Measurements from ENCODE around the gene PARVB.
"Not testable (repeated sequence)": the region's sequence is repeated elsewhere in the genome, so short reads cannot be mapped to it uniquely, and the experiment has no call there.

PARVB gene

DNA sequence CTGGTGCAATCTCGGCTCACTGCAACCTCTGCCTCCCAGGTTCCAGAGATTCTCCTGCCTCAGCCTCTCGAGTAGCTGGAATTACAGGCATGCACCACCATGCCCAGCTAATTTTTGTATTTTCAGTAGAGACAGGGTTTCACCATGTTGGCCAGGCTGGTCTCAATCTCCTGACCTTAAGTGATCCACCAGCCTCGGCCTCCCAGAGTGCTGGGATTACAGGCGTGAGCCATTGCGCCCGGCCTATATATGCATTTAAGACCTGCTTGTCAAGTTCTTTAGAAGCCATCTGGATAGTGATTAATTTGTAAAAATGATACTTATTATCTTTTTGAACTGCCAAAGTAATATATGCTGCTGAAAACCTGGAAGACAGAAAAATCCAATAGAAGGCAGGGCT is 86.6 kb downstream of the PARVB start:
- DNase-seq (ENCODE audit: low spot score): not testable (repeated sequence)

DNA sequence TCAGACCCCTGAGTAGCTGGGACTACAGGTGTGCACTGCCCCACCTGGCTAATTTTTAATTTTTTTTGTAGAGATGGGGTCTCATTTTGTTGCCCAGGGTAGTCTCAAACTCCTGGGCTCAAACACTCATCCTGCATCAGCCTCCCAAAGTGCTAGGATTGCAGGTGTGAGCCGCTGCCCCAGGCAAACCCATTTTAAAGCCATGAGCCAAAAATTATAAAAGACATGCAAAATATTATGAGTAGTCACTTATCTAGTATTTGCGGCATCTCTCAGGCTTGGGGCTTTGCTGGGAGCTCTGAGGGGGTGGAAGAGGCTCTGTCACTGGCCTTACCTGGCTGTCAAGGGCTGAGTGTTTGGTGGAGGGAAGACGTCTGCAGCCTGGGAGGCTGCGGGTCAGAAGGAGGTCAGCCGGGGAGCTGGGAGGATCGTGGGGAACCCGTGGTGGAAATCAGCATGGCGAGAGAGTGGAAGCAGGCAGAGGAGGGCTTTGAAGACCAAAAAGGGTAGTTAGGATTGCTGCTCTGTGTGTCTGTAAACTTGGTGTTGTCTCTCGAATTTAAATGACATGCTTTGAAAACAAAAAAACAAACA is 87.6 kb downstream of the PARVB start:
- DNase-seq (ENCODE audit: low spot score): no peak

DNA sequence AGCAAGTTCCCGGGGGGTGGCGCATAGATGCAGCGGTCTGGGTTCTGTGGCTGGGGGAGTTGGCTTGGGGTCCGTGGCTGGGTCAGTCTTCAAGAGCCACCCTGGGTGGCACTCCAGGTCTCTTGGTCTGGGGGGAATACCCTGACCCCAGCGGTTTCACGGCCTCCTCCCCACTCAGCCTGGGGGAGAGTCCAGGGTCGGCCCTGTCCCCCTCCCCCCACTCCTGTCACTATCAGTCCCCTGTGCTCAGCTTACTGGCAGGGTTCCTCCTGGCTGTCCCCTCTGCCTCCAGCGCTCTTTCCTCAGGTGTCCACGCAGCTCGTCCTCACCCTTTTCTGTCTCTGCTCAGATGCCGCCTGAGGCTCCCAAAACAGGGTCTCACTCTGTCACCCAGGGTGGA is 88.1 kb downstream of the PARVB start:
- no peak for DNase-seq (ENCODE audit: low spot score)

DNA sequence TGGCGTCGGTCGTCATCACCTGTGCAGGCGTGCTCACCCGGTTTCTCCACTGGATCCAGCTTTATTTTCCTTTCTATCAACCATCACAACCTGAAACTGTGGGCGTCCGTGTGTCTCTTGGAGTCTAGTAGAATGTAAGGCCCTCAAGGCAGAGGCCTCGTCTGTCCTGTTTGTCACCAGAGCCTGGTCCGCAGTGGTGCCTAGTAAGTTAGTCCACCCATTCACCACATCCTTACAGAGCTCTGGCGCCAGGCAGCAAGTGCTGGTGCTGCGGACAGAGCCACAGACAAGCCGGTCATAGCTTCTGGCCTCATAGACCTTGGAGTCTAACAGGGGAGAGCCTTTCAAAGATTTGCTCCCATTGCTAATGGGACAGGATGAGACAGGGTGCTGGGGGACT is 92.2 kb downstream of the PARVB start:
- no peak for DNase-seq (ENCODE audit: low spot score)

DNA sequence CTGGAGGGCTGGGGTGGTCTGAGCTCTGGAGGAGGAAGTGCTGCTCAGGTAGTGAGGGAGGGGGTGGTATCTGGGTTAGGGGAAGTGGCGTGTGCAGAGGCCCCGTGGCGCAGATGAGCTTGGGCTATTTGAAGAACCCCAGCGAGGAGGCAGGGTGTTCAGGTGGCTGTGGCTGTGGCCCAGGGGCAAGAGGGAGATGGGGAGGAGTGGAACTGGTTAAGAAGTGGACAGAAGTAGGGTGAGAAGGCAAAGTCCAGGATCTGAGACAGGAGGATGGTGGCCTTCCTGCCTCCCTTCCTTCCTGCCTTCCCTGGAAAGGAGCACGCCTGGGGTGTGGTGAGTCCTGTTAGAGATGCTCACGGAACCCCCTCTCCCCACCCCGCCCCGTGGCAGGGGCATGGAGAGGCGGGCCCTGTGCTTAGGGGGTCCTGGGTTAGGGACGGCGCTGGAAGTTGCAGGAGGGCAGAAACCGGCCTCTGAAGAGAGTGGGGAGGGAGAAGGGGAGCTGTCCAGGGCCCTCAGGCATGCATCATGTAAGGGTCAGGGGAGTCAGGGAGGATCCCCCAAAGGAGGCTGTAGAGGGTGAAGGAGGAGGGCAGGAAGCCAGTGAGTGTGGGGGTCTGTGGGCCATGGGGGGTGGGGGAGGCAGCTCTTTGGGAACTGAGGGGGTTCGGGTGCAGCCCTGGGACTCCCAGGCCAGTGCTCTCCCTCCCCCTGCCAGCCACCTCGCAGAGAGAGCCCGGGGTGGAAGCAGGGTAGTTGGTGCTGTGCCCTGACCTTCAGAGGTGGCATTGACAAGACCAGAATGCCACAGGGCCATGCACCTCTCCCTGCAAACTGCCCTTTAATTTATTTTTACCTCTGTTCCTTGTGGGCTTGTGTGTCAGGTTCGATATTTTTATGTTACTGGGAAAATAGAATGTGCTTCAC is 92.9 kb downstream of the PARVB start:
- no peak for DNase-seq (ENCODE audit: low spot score)

DNA sequence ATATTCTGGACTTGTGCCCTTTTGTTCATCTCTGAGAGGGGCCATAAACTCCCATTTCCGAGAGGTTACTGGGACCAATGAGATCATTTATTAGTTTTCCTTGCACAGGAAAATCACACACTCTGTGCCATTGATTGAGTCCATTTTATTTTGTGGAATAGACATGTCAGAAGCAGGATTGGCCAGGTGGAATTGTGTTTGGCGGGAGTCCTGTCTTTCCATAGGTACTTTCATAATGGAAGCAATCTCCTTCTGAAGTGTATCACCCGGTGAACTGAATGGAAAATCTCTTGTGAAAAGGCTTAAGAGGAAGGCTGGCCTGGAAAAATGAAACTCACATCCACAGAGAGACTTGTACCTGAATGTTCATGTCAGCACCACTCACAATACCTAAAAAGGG is 93.6 kb downstream of the PARVB start:
- no peak for DNase-seq (ENCODE audit: low spot score)

DNA sequence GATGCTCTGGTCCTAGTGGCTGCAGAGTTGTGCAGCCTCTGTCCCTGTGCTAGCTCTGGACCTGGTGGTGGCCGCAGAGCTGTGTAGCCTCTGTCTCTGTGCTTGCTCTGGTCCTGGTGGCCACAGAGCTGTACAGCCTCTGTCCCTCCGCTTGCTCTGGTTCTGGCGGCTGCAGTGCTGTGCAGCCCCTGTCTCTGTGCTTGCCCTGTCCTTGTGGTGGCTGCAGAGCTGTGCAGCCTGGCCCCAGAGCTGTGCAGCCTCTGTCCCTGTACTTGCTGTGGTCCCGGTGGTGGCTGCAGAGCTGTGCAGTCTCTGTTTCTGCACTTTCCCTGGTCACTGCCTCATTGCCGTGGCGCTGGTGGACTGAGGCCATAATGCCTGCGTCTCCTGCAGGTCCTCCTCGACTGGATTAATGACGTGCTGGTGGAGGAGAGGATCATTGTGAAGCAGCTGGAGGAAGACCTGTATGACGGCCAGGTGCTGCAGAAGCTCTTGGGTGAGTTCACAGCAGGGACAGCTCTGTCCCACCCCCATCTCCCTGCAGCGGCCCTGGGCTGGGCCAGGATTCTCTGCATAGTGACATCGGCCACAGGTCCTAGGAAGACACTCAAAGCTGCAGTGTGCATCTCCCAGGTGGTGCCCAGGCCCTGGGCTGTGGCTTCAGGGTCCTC is 94.7 kb downstream of the PARVB start:
- no peak for DNase-seq (ENCODE audit: low spot score)

DNA sequence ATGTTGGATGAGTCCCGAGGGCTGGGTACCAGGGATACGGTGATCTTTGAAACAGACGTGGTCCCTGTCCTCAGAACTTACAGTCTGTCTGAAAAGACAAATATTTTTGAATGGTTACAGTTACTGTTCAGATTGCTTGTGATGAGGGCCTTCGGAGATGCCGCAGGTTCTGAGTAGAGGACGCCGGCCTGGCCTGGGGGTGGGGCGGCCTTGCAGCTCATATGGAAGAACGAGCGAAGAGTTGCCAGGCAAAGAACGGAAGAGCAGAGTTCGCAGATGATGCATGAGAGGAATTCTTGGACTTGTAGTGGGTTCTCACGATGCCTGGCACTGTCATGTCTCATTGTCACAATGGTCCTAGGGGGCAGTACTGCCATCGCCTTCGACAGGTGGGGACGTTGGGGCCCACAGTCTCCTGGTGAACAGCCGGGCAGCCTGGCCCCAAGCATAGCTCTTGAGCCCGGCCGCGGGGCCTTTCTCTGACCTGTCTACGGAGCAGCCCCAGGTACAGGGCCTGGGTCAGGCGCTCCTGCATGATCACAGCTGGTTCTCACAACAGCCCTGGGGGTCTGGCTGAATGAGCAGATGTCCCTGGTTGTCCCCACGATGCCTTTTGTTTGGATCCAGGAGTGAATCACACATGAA is 95.7 kb downstream of the PARVB start:
- no peak for DNase-seq (ENCODE audit: low spot score)

DNA sequence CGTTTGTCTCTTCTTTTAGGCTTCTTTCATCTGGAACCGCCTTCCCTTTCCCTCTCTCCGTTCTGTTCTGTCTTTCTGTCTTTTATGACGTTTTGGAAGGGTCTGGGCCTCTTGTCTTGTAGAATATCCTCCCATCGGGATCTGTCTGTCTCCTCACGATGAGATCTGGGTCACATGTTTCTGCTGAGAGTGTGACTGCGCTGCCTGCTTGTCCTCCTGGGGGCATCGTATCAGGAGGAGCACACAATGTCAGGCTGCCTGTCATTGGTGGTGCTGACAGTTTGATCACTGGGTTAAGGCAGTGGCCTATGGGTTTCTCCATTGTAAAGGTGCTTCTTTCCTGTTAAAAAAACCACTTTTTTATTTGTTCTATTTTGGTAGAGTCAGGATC is 96.2 kb downstream of the PARVB start:
- no peak for DNase-seq (ENCODE audit: low spot score)

DNA sequence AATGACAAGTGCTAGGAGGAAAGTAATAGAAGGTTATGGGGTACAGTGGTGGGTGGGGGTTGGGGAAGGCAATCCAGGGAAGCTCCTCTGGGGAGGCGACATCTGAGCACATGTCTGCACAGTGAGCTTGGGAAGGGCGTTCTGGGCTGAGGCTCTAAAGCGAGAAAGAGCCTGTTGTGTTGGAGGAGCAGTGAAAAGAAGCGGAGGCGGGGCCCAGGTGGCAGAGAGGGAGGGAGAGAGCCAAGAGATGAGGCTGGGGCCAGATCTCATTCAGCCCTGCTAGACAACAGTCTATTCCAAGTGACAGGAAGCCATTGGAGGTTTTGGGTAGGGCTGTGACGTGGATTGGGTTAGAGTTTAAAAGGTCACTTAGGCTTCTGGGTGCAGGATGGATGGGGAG is 101.3 kb downstream of the PARVB start:
- DNase-seq (ENCODE audit: low spot score): no peak

DNA sequence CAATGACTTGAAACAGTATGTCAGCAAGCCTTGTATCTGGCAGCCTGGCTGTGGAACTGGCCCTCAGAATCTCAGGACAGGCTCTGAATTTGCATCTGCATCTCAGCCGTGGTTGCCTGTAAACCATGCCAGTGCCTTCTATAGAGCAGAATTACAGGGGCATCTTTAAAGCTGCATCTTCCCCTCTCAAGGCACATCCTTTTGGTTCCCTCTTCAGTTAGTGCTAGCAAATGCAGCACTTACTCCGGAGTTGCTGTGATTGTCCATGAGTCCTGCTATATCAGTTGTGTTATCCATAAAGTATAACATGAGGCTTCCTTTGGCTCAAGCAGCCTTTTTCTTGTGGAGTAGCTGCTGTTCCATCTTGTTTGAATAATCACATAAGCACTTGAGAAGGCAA is 102.7 kb downstream of the PARVB start:
- no peak for DNase-seq (ENCODE audit: low spot score)

DNA sequence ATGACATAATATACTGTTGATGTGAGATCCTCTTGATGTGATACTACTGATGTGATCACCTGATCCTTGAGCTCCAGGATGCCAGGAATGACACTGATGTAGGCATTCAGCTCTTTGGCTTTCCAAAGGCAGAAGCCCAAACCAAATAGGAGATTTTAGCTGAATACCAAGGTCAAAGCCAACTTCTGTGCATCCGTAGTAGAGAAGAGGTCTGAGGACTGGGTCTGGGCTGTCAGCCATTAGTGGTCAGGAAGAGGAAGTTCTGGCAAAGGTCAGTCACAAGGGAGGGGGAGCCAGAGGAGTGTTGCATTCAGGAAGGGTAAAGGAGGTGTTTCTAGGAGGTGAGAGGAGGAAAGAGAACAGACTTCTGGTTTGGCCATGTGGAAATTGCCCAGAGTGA is 103.3 kb downstream of the PARVB start:
- no peak for DNase-seq (ENCODE audit: low spot score)

DNA sequence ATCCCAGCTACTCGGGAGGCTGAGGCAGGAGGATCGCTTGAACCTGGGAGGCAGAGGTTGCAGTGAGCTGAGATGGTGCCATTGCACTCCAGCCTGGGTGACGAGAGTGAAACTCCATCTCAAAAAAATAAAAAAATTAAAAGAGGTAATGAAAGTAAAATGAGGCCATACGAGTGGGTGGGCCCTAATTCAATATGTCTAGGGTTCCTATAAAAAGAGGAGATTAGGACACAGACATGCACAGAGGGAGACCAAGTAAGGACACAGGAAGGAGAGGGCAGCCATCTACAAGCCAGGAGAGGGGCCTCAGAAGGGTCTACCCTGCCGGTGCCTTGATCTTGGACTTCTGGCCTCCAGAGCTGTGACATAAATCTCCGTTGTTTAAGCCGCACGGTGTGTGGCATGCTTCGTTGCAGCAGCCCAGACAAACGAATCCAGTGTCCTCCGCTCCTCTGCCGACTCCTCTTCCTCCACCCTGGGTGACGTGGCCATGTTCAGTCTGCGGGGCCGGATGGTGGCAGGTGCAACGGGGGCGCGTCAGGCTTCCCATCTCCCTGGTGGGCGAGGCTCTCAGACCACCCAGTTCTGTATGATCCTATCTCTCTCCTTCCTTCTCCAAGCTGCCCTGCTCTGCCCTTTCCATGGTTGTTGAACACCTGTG is 105.0 kb downstream of the PARVB start:
- no peak for DNase-seq (ENCODE audit: low spot score)

DNA sequence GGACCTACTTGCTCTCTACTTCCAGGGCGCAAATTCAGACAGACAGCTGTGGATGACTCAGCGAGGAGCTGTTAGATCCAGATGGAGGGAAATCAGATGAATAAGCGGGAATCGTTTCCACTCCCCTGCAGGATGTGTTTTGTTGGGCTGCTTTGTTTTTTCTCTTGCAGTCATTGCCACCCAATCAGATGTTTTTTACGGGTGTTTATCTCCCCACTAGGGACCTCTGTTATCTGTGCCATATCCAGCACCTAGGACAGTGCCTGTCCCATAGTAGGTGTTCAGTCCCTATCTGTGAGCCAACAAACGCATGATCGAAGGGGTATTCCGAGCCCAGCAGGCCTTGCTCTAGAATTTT is 105.5 kb downstream of the PARVB start:
- DNase-seq (ENCODE audit: low spot score): no peak

DNA sequence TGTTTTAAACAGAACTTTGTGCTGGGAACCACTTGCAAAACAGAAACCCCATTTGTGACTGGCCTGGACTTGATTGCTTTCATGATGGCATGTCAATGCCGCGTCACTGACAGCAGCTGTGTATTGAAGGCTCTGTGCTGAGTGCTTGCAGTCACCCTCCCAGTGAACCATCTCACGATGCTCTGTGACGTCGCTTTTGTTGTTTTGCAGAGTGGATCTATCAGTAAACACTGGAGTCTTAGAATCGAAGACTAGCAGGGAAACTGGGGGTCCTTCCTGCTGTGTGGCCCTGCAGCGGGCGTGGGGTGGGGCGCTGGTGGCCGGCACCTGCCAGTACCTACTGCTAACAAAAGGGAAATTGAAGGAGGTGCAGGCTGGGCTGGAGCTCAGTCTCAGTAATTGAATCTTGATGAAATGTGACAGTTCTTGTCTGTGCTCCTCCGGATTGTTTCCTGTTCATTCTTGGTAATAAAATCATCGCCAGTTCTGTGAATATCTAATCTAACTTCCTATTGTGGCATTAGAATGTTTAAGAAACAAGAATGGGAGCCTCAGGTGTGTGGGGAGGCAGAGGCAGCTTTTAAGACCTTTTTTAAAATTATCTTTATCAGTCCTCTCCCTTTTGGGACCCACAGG is 106.1 kb downstream of the PARVB start:
- no peak for DNase-seq (ENCODE audit: low spot score)

DNA sequence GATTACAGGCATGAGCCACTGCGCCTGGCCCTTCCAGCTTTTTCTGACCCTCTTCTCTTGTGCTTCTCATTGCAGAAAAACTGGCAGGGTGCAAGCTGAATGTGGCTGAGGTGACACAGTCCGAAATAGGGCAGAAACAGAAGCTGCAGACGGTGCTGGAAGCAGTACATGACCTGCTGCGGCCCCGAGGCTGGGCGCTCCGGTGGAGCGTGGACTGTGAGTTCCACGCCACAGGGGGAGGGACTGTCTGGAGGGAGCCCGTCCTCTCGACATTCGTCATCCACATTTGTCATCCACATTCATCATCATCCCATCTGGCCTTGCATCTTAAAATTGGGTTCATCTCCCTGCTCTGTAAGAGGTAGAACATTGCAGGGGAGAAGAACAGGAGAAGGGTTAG is 107.3 kb downstream of the PARVB start:
- no peak for DNase-seq (ENCODE audit: low spot score)

DNA sequence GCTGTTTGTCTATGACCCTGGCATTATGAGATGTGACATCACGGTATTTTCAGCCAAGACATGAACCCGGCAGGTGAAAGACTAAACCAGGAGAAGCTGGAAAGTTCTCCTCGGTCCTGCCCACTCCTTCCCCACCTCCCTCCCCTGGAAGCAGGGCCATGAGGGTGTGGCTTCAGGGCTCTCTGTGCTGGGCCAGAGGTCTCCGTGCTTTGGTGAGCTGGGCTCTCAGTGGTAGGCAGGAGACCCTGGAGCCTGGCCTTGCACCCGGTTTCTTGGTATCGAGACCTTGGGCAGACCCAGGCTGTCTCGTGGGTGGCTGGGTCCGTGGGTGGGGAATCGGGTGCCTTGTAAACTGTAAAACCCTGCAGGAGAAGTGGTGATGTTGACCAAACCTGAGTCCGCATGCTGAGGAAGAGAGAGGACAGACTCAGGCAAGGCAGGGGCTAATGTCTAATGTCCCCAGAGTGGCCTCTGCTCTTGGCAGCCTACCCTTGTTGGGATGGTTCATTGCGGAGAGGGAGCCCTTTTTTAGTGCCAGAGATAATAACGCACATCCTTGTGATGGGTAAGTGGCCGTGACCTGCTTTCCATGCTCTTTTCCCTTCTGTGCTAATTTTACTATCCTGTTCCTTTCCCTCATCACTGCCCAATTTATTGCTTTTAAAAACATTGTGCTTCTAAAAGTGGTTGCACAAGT is 108.0 kb downstream of the PARVB start:
- DNase-seq (ENCODE audit: low spot score): no peak

DNA sequence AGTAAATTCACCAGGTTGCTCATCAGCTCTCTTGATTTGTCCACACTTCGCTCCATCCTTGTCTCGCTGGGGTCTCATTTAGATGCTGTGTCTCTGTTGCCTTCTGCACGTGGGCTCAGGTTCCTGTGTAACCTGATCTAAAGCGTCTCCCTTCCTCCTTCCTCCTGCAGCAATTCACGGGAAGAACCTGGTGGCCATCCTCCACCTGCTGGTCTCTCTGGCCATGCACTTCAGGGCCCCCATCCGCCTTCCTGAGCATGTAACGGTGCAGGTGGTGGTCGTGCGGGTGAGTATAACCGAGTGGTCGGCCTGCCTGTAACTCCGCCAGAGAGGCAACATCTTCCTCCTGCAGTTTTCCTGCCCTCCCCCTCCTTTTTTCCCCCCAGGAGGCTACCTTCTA is 108.6 kb downstream of the PARVB start:
- DNase-seq (ENCODE audit: low spot score): no peak

DNA sequence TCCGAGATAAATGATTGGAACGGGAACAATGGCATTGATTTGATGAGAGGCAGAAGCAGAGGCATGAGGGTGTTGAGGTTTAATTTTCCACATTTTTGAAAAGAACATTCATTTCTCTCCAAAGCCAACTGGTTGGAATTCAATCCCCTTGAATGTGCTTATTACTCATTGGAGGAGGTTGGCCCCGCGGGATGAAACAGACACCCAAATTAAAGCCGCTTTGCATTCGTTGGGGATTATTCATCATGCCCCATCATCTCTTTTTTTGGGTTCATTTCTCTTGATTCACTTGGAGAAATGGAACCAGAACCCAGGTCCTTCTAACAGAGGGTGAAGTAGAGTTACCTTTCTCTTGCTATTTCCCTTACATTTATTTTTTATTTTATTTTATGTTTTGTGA is 109.1 kb downstream of the PARVB start:
- DNase-seq (ENCODE audit: low spot score): no peak

DNA sequence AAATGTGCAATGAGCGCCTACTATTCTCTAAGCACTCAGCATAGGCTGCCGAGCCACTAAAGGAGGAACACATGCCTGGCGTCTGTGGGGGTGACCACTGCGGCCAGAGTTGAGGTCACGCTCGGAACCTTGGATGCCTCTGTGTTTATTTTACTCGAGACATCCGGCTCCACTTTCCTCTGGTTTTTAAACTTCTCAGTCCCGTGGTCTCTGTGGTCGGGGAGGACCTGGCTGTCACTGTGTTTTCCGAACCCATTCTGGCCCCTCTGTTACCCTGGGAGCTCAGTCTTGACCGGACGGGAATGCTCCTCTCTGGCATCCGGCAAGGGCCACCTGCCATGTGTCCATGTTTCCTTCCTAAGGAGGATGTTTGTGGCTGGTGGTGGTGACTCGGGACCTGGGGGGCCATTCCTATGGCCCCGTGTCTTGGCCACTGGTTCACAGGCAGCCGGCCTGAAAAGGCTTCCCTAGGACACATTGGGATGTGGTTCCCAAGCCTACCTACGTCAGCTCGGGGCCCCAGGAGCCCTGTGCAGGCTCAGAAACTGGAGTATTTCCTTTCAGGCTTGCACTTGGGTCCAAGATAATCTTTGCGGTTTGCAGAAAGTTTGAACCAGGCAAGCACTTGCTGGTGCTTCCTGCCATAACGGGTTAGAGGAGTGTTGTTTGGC is 109.9 kb downstream of the PARVB start:
- DNase-seq (ENCODE audit: low spot score): no peak

DNA sequence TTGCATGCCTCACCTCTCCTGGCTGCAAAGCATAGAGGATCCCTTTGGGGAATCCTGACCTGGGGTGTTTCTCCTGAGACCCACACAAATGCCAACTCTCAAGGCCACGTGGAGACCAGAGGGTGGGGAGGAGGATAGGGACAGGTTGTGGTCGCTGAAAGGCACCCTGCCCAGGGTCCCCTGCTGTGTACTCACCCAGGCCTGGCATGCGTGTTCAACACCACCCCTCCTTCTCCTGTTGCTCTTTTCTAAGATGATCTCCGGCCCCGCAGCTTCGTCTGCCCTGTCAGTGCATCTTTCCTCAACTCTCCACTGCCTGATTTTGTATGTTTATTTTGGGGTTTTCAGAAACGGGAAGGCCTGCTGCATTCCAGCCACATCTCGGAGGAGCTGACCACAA is 112.0 kb downstream of the PARVB start:
- no peak for DNase-seq (ENCODE audit: low spot score)
